Cardiac fibroblast (primary cell): ENCODE measurements around the gene FH.

ENCODE experiments used
- DNase-seq, 2 donors: peaks; one replicate each; pipeline versions ENCODE4 v3.0.0 to v3.0.0-alpha.2; 2010; ENCODE audit warnings: low read depth in 2 of 2
- H3K4me3 ChIP-seq, 2 donors: replicated peaks in 1 of 2; 1 replicate in 1 of 2; 2 replicates in 1 of 2; pipeline ENCODE4 v1.5.1; 2011; ENCODE audit warnings: low read depth in 2 of 2, low read length in 2 of 2, mild to moderate bottlenecking in 2 of 2, moderate library complexity in 1 of 2
- CTCF ChIP-seq: IDR thresholded peaks from one replicate; pipeline ENCODE4 v1.5.1; 2011; ENCODE audit warnings: low read depth, mild to moderate bottlenecking, low read length, inconsistent platforms

FH gene

GRCh38 chr1:241519308-241520079, at the start of gene FH:
TSS of gene FH (minus strand) at chr1:241519755. CDS start at chr1:241519722, 33 bp downstream.
- TF ChIP-seq CTCF, result no peak
- H3K4me3 ChIP-seq, result peak within 1 kb of the TSS; percentile 77 to 92
- DNase-seq, result peak; percentile 98 to 99

- no peak for TF ChIP-seq CTCF
Observed at GRCh38 chr1:241560849-241561187, 41.3 kb upstream of the FH start.

GRCh38 chr1:241560146-241560848, 40.7 kb upstream of the FH start:
- DNase-seq, result no peak
- H3K4me3 ChIP-seq, result no peak overlapping the region
- no peak for TF ChIP-seq CTCF

More at GRCh38 chr1:241560849-241561187, 41.3 kb upstream of the FH start:
- DNase-seq, result no peak
- no peak overlapping the region for H3K4me3 ChIP-seq

GRCh38 chr1:241557551-241558193, 38.1 kb upstream of the FH start:
- no peak for DNase-seq
- H3K4me3 ChIP-seq, result no peak overlapping the region
- TF ChIP-seq CTCF, result no peak

GRCh38 chr1:241557031-241557430, 37.5 kb upstream of the FH start:
- no peak overlapping the region for H3K4me3 ChIP-seq
- TF ChIP-seq CTCF, result no peak
- no peak for DNase-seq

GRCh38 chr1:241555526-241555925, 36.0 kb upstream of the FH start:
- TF ChIP-seq CTCF, result no peak
- no peak for DNase-seq
- H3K4me3 ChIP-seq, result no peak overlapping the region
